ENCODE measurements around the gene BAIAP3.

The BAIAP3 gene

DNA sequence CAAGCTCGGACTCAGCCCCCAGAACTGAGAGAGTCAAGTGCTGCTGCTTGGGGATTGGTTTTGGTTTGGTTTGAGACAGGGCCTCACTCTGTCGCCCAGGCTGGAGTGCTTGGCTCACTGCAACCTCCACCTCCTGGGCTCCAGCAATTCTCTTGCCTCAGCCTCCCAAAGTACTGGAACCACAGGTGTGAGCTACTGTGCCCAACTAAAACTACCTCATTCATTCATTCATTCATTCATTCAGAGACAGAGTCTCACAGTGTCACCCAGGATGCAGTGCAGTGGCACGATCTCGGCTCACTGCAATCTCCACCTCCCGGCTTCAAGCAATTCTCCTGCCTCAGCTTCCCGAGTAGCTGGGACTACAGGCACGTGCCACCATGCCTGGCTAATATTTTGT, 56.3 kb downstream of the BAIAP3 start:
- peaks cover 37% of the 10 kb centered on the region for H3K36me3 Mint-ChIP-seq
- no peaks in the 10 kb centered on the region for H3K4me1 Mint-ChIP-seq
- no peak overlapping the region for H3K4me3 Mint-ChIP-seq
- no peak for ATAC-seq
- H3K27me3 Mint-ChIP-seq, result no peaks in the 10 kb centered on the region
- H3K27ac Mint-ChIP-seq, result no peak overlapping the region
- no peaks in the 10 kb centered on the region for H3K9me3 Mint-ChIP-seq

DNA sequence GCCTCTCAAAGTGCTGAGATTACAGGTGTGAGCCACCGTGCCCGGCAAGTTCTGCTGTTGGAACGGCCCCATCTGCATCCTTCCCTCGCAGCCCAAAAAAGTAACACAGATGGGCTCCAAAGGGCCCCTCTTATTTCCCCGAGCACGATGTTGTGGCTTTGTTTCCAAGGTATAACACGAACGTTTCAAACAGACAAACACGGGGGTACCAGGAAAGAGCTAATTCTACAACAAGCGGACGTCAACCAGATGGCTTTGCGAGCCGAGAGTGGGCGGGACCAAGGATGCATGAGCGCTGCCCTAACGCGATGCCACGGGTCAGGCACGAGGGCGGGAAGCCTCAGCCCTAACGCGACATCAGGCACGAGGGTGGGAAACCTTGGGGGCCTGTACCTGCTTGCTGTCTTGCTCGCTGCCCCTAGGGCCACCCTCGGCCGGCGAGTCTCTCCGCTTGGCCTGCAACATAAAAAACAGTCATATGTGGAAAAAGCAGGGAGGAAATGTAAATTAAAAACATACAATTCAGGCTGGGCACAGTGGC, 56.9 kb downstream of the BAIAP3 start:
- no peak overlapping the region for H3K4me3 Mint-ChIP-seq
- H3K4me1 Mint-ChIP-seq, result no peaks in the 10 kb centered on the region
- no peaks in the 10 kb centered on the region for H3K9me3 Mint-ChIP-seq
- H3K36me3 Mint-ChIP-seq, result peaks cover 32% of the 10 kb centered on the region
- ATAC-seq, result no peak
- no peaks in the 10 kb centered on the region for H3K27me3 Mint-ChIP-seq
- no peak overlapping the region for H3K27ac Mint-ChIP-seq

DNA sequence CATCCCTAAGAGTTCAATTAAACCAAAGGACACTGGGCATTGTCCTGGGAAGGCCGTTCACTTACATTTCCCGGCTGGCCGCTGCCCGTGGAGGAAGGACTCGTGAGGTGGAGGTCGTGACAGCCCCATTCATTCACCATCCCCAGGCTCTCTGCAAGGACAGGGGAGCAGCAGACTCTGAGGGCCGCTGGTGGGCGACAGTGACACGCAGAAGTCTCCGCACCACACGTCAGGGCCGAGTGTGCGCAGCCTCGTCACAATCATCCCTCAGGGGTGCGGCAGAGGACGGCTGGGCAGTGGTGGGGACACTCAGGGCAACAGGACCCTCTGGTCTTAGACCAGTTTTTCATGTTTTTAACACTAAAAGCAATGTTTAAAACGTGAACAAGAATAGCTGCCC, 59.4 kb downstream of the BAIAP3 start:
- ATAC-seq, result no peak
- H3K4me1 Mint-ChIP-seq, result no peaks in the 10 kb centered on the region
- peaks cover 27% of the 10 kb centered on the region for H3K36me3 Mint-ChIP-seq
- H3K4me3 Mint-ChIP-seq, result no peak overlapping the region
- no peaks in the 10 kb centered on the region for H3K27me3 Mint-ChIP-seq
- no peak overlapping the region for H3K27ac Mint-ChIP-seq
- H3K9me3 Mint-ChIP-seq, result no peaks in the 10 kb centered on the region

DNA sequence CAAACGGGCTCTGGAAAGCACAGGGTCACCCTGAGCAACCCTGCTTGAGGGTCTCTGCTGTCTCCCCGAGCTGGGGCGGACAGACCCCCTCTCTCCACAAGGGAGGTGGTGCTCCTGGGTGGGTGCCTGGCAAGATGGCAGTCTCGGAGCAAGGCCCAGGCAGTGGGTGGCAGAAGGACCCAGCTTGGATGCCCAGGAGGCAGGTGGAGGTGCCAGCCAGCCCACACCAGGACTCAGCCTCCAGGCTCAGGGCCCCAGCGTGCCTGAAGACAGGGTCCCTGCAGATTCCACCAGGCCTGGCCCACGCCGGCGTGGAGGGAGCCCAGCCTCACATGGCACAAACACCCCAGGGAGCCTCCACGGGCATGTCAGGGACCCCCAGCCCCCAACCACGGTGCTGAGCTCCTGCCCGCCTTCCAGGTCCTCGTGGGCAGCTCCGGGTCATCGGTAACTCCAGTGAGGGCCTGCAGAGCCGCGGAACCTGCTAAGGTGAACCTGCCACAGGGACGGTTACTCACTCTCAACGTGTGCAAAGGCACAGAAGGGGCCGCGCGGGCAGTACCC, 60.2 kb downstream of the BAIAP3 start:
- Mint-ChIP-seq H3K36me3 (peaks cover 33% of the 10 kb centered on the region), H3K4me3 (no peak overlapping the region), H3K4me1 (no peaks in the 10 kb centered on the region), H3K9me3 (no peaks in the 10 kb centered on the region), H3K27me3 (no peaks in the 10 kb centered on the region), H3K27ac (no peak overlapping the region)
- ATAC-seq, result no peak

DNA sequence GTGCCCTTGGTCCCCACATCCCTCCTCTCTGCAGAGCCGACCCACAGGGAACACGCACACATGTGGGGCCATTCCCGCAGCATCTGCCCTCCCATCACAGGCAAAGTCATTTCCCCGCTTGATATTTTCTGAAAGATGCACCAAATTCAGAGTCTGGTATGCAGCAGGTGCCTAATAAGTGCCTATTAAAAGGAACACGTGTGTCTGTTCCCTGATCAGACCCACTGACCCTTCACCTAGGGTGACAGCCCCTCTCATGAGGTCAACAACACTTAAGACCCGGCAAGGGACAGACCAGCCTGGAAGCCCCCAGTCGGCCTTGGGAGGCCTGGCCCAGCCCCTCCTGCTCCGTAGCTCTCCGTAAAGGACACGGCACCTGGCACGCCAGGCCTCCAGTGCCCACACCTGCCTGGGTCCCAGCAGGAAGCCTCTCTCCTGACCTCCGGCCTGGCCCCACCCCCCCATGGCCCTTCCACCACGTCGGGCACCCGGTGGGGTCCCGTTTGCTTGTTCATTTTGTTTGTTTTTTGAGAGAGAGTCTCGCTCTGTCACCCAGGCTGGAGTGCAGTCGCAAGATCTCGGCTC, 61.0 kb downstream of the BAIAP3 start:
- Mint-ChIP-seq H3K9me3 (no peaks in the 10 kb centered on the region), H3K36me3 (peaks cover 36% of the 10 kb centered on the region), H3K4me3 (no peak overlapping the region), H3K27me3 (no peaks in the 10 kb centered on the region), H3K27ac (no peak overlapping the region), H3K4me1 (no peaks in the 10 kb centered on the region)
- ATAC-seq, result no peak

DNA sequence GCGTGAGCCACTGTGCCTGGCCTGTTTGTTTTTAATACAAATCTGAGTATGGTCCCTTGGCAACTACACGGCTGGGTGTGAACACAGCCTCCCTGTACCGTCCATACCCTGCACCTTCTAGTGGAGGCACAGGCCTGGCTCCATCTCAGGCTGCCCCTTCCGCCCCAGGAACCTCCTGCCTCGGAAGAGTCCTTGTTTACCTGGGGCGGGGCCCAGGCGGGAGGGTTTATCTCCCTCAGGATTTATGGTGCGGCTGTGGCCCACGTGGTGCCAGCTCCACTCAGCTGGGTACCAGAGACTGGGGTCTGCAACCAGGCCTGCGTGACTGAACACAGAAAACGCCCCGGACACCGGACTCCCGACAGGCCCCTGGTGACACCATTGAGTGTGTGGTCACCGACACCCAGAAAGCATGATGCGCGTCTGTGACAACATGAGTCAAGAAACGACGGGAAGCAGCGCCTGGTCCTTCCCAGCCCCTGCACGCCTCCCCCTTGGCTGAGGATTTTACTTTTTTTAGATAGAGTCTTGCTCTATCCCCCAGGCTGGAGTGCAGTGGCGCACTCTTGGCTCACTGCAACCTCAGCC, 62.1 kb downstream of the BAIAP3 start:
- Mint-ChIP-seq H3K27me3 (no peaks in the 10 kb centered on the region), H3K4me3 (no peak overlapping the region), H3K9me3 (no peaks in the 10 kb centered on the region), H3K27ac (no peak overlapping the region), H3K4me1 (no peaks in the 10 kb centered on the region), H3K36me3 (peaks cover 30% of the 10 kb centered on the region)
- no peak for ATAC-seq

DNA sequence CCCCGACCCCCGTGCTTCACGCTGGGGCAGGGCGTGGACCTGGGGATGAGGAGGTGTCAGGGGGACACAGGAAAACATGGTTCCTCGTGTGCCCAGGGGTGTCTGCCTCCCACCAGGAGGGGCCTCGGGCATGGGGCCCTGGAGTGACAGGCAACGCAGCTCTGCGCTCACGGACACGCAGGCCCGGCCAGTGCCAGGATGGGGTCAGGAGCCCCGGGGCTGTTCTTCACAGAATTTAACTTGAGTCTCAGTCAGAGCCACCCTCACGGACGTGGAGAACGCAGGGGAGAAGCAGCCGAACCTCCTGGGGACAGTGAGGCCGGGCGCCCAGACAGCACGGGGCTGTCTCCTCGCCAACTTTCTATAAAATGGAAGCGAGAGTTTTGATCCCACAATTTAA, 64.3 kb downstream of the BAIAP3 start:
- H3K36me3 Mint-ChIP-seq, result peaks cover 43% of the 10 kb centered on the region
- H3K27ac Mint-ChIP-seq, result no peak overlapping the region
- H3K27me3 Mint-ChIP-seq, result no peaks in the 10 kb centered on the region
- no peak overlapping the region for H3K4me3 Mint-ChIP-seq
- H3K4me1 Mint-ChIP-seq, result no peaks in the 10 kb centered on the region
- no peak for ATAC-seq
- H3K9me3 Mint-ChIP-seq, result no peaks in the 10 kb centered on the region

DNA sequence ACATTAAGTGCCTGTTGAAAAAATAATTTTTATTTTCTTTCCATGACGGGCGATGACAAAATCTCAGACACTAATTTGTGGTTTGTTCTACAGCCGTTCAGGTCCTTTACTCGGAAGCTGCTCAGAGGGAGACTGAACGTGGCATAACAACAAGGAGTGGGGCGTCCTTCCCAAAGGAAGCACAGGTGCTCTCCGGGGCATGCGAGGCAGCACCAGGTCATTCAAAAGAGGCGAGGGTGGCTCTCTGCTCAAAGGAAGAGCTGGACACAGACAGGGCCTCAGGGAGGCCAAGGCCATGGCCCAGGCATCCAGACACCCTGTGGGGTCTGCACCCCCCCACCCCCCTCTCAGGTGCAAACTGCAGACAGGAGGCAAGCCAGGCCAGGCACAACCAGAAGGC, 64.9 kb downstream of the BAIAP3 start:
- Mint-ChIP-seq H3K36me3 (peaks cover 45% of the 10 kb centered on the region), H3K27ac (no peak overlapping the region), H3K27me3 (no peaks in the 10 kb centered on the region), H3K4me1 (no peaks in the 10 kb centered on the region), H3K9me3 (no peaks in the 10 kb centered on the region), H3K4me3 (no peak overlapping the region)
- ATAC-seq, result no peak

Data from stimulated activated memory B cell treated with anti-CD40 and anti-IgM and Interleukin-4, amounts not matched to agents 10 μg/mL and 1 μg/mL and 100 μg/mL, for 72 hours (primary cell).